ENCODE results near the gene FCN1. TPM values are rescaled to one million over a fixed set of nuclear protein-coding genes. Genes with fewer than 3 reads are reported as not detected.
A peak's percentile ranks its signal among the peaks of the same experiment; 100 is the strongest.

Gene FCN1
- polyA plus RNA-seq, 1 donor (not counting 4 experiments of a cell fraction or from before 2014, with no cell fraction given): not detected

GRCh38 chr9:134855900-134856377 lies 61.8 kb downstream of the FCN1 start:
- Histone ChIP-seq H3K36me3 (ENCODE audit: control insufficient read depth in 2 of 2, extremely low read depth in 1 of 2, insufficient read depth in 2 of 2, low read length in 2 of 2) (no peaks in the 10 kb centered on the region), H3K9me1 (ENCODE audit: control insufficient read depth, extremely low read depth, insufficient read depth, low read length) (no peaks in the 10 kb centered on the region), H2AFZ (ENCODE audit: control insufficient read depth, low read length) (no peak overlapping the region), H4K20me1 (ENCODE audit: control insufficient read depth, extremely low read depth, insufficient read depth, low read length) (no peaks in the 10 kb centered on the region), H3K9ac (ENCODE audit: control insufficient read depth, extremely low read depth, insufficient read depth, low read length) (no peak overlapping the region), H3K9me3 (ENCODE audit: control insufficient read depth, low read depth, low read length) (peaks cover 9% of the 10 kb centered on the region), H3K27ac (ENCODE audit: control insufficient read depth, insufficient read depth, low read length) (no peak overlapping the region), H3K4me2 (ENCODE audit: control insufficient read depth, extremely low read depth, insufficient read depth, low read depth, low read length) (no peak overlapping the region), H3K4me3 (ENCODE audit: control insufficient read depth in 2 of 3, extremely low read depth in 1 of 3, insufficient read depth in 2 of 3, low read depth in 1 of 3, low read length in 3 of 3) (no peak overlapping the region), H3K79me2 (ENCODE audit: control insufficient read depth, insufficient read depth, low read length) (no peaks in the 10 kb centered on the region), H3K4me1 (ENCODE audit: control insufficient read depth, extremely low read depth, insufficient read depth, low read length) (peaks cover 11% of the 10 kb centered on the region), H3K27me3 (ENCODE audit: control insufficient read depth, extremely low read depth, insufficient read depth, low read length) (peaks cover 37% of the 10 kb centered on the region)
- dilution Hi-C loops (cut with MboI; ENCODE audit: extremely low pct_ligation_motif_present, low sequenced_read_pairs): no loop called here
- DNase-seq (ENCODE audit: low read depth, low spot score): no peak
- FAIRE-seq: no peak
- no peak for TF ChIP-seq CTCF (optimal IDR thresholded peaks at IDR 0.05 in 1 of 3, IDR thresholded peaks at IDR 0.05 in 1 of 3, conservative IDR thresholded peaks at IDR 0.05 in 1 of 3; ENCODE audit: extremely low read depth in 1 of 3, insufficient read depth in 2 of 3, low read length in 3 of 3)
- peak; percentile 30 for TF ChIP-seq EZH2 (IDR thresholded peaks at IDR 0.05; ENCODE audit: low read length)

Small RNA genes within 50 kb of the gene (small RNA-seq; reads per million reads assigned to genes)
- gene AL603650.1 (ENCODE audit: insufficient read length in 3 of 3, low read depth in 3 of 3, low replicate concordance in 1 of 3): 0 reads per million in 3 experiments

Other genes starting within 250 kb of the FCN1 start
- not detected in 3 replicates for gene FCN2, start 37.1 kb downstream of the FCN1 start, polyA plus RNA-seq
- gene OLFM1, start 169.8 kb upstream of the FCN1 start, polyA plus RNA-seq: 0.25 to 0.46 TPM (median 0.37 TPM) in 3 replicates

All from keratinocyte (primary cell).